ENCODE data around the gene MAP2K4.

DNA sequence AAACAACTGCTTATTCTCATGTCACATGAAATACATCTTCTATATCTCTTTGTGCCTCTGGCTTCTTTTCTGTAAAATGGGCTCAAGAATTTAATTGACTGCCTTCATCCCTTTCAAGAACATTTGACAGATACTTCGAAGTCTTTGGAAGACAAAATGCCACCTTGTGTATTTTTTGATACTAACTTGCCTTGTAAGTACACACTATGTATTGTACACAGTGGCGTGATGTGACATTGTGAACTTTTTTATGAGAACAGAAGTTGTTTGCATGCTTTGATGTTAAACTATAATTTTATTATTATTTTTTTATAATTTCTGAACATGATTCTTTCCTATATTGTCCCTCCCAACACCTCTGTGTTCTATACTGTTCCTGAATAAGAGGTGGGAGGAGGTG is 73.7 kb downstream of the MAP2K4 start:
- TF ChIP-seq, protein P1, sequence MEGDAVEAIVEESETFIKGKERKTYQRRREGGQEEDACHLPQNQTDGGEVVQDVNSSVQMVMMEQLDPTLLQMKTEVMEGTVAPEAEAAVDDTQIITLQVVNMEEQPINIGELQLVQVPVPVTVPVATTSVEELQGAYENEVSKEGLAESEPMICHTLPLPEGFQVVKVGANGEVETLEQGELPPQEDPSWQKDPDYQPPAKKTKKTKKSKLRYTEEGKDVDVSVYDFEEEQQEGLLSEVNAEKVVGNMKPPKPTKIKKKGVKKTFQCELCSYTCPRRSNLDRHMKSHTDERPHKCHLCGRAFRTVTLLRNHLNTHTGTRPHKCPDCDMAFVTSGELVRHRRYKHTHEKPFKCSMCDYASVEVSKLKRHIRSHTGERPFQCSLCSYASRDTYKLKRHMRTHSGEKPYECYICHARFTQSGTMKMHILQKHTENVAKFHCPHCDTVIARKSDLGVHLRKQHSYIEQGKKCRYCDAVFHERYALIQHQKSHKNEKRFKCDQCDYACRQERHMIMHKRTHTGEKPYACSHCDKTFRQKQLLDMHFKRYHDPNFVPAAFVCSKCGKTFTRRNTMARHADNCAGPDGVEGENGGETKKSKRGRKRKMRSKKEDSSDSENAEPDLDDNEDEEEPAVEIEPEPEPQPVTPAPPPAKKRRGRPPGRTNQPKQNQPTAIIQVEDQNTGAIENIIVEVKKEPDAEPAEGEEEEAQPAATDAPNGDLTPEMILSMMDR (IDR thresholded peaks at IDR 0.05; ENCODE audit: insufficient read depth, low read depth, low read length): no peak
- TF ChIP-seq EZH2 (IDR thresholded peaks at IDR 0.05; ENCODE audit: insufficient read depth, low read length): no peak

All from astrocyte (in vitro differentiated cells and primary cell).